NCI-H146 treated with DMSO at 0.1 percent for 48 hours (cell line): ENCODE results near the gene CD109.
A peak's percentile ranks its signal among the peaks of the same experiment; 100 is the strongest.
"Not testable (repeated sequence)": the region's sequence is repeated elsewhere in the genome, so short reads cannot be mapped to it uniquely, and the experiment has no call there.

Source experiments
- DNase-seq: peaks from one replicate; lab custom pipeline; 2025; ENCODE audit not compliant: unreplicated experiment; lab: John Stamatoyannopoulos, UW

Gene CD109

DNA sequence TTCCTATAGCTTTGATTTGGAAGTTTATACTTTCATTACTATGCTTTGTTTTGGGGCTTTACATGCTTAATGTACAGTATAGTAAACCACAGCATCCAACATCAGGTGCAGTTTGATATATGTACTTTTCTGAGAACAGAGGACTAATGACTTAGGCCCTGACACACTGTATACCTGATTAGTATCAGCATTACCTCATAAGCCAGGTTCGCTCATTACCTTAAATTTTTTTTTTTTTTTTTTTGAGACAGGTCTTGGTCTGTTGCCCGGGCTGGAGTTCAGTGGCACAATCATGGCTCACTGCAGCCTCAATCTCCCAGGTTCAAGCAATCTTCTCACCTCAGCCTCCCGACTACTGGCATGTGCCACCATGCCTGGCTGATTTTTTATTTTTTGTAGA is 28.4 kb downstream of the CD109 start:
- DNase-seq: no peak

DNA sequence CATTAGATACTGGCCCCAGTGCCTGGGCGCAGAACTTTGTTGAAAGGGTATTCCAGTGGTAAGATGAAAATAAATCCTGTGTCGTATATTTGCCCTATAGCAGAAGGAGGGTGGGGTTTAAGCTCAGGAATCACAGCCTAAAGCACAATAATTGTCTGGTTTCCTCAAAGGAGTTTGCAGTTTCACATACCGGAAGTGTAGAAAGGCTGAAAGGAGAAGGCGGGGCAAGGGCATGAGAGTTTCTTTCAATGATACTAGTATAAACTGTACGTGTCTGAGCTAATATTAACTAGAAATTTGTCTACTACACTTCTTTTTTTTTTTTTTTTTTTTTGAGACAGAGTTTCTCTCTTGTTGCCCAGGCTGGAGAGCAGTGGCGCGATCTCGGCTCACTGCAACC is 29.2 kb downstream of the CD109 start:
- DNase-seq: not testable (repeated sequence)

GRCh38 chr6:73727114-73727513 is 31.1 kb downstream of the CD109 start:
- no peak for DNase-seq

DNA sequence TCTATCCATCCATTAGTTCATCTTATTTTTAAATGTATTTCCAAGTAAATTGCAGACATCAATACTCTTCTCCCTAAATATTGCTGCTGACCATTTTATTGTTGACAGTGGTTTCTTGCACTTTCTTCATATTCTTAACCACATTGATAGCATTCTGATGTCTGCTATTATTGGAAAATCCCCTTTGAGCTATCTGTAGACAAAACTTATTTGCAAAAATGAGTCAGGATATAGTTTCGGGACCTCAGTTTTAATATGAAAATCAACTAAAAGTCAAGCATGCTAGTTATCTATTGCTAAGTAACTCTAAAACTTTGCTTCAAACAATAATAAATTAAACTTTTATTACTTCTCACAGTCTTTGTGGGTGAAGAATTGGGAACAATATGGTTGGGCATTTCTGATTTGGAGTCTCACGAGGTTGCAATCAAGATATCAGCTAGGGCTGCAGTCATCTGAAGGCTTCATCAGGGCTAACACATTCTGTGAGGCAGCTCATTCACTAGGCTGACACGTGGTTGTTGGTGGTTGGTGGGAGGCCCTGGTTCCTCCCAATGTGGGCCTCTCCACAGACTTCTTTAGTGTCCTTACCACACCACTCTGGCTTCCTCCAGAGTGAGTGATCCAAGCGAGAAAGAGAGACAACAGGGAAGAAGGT is 32.7 kb downstream of the CD109 start:
- no peak for DNase-seq

DNA sequence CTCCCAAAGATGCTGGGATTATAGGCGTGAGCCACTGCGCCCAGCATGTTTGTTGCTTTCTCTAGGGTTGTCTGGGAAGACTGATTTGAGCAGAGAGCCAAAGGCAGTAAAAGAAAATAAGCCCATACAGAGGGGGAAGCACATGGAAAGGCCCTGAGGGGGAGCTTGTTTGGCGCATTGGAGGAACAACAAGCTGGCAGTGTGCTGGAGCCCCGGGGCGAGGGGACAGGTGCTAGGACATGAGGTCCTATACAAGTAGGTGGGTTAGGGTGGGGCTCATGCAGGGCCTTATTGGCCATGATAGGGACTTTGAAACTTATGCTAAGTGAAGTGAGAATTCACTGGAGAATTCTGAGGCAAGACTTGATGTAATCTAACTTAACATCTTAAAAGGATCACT is 35.3 kb downstream of the CD109 start:
- no peak for DNase-seq

DNA sequence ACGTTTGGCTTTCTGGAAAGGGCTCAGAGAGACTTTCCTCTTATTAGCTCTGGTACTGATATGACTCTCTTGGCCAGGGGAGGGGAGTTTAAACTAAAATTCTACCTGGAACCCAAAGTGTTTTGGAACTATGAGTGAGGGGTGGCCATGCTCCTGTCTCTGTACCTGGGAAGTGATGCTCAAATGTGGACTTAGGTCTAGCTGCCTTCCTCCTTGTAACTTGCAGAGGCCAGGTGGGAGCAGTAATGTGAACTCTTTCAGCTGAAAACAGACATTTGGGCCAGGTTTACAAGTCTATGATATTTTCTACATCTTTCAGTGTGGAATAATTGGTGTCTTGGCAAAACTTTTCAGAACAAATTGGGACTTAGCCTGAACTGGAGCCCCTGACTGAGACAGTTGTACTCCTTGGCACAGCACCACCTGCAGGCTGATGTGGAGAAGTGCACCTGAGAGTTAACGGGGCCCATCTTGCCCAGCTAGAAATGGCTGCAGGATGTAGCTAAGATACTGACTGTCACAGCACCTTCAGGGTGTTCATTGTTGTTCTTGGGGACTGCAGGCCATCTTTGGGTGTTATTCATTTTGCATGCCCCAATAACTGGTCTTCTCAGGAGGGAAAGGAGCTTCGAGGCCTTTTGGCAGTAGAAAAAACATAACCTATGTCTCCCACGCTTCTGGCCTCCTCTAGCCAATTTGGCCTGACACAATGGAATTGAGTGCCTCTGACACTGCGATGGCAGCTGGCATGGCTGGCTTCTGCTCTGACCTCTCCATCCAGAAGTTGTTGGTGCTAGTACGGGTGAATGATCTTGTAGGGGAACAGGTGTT is 37.1 kb downstream of the CD109 start:
- peak; percentile 14 for DNase-seq

- DNase-seq: no peak
Observed at GRCh38 chr6:73733791-73734190, 37.8 kb downstream of the CD109 start.

- DNase-seq: no peak
Observed at GRCh38 chr6:73734832-73735453, 38.9 kb downstream of the CD109 start.

DNA sequence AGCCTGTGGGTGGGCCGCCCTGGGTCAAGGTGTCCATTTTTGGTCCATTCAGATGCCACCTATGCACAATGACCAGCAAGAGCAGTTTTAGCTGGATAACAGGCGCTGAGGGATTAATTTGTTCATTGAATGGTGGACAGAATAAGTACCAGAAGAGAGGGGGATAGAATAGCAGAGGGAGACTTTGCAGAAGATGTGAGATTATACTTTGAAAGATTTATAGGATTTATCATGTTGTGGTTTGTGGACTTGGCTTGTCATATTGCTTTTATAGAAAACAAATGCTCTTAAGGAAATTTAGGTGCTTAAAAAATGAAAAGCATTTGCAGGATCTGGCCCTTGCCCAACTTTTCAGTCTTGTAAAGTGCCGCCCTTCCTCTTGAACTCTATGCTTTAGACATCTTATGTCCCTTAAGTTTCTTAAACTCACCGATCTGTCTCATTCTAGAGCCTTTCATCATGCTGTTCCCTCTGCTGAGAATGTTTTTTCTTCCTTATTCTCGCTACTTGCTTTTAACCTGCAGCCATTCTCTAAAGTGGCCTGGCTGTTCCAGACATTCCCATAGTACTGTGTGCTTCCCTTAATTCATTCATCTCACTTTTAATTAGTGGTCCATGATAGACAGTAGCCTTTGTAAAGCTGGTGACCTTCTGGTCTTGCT is 42.5 kb downstream of the CD109 start:
- DNase-seq: no peak

DNA sequence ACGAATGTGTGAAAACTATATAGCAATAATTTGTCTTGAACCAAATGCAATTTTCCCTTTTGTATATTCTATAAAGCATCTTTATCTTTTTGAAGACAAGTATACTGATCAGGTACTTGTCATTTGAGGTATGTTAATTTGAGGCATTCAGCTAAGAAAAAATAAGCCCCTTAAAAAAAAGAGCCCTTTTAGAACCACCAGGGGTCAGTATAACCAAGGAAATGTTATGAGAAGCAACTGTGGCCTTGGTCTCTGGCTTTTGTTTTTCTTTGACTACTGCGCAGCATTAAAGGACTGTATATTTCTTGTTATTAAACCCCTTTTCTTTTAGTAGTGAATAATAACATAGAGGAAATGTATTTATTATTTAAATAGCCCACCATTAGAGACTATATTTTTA is 43.1 kb downstream of the CD109 start:
- peak; percentile 37 for DNase-seq

DNA sequence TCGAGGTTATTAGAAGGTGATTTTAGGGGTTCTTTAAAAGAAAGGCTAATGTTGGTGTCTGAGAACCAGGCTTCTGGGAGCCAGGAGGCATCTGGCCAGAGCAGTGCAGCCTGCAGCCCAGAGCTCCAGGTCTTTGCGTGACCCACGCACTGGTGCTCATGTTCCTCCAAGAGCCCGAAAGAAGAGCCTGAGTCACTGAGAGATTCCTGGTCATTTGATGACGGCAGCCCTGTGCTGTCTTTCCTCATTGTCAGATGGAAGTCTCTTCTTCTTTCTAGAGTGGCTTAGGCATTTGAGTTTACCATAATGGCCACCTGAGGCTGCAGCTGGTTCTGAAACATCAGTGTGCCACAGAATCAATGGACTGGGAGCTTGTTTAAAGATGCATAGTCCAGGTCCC is 46.4 kb downstream of the CD109 start:
- no peak for DNase-seq

GRCh38 chr6:73743081-73743480 is 47.1 kb downstream of the CD109 start:
- DNase-seq: no peak

DNA sequence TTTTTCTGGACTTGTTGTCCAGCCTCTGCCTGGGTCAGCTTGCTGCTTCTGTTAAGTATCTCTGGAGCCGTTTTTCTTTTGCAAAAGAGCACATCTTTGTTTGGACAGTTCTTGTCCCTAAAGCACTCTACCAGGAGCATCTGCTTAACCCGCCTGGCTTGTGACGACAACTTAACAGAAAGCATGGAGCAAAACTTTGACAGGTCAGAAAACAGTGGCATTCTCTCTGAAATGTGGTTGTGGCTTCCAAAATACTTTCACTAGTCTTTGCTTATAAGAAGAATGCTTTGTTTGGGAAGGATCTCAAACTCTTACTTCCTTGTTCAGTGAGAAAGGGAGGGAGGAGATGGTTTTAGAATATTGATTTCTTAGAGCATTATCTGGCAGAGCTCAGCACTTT is 47.6 kb downstream of the CD109 start:
- no peak for DNase-seq

GRCh38 chr6:73746787-73747186 is 50.8 kb downstream of the CD109 start:
- no peak for DNase-seq

- no peak for DNase-seq
Observed at GRCh38 chr6:73747289-73747688, 51.3 kb downstream of the CD109 start.

GRCh38 chr6:73752943-73753342 is 56.9 kb downstream of the CD109 start:
- DNase-seq: no peak

- DNase-seq: no peak
Observed at GRCh38 chr6:73766040-73766439, 70.0 kb downstream of the CD109 start.

GRCh38 chr6:73768558-73768957 is 72.6 kb downstream of the CD109 start:
- DNase-seq: no peak

GRCh38 chr6:73769976-73770375 is 74.0 kb downstream of the CD109 start:
- no peak for DNase-seq

GRCh38 chr6:73774311-73774774 is 78.3 kb downstream of the CD109 start:
- no peak for DNase-seq

DNA sequence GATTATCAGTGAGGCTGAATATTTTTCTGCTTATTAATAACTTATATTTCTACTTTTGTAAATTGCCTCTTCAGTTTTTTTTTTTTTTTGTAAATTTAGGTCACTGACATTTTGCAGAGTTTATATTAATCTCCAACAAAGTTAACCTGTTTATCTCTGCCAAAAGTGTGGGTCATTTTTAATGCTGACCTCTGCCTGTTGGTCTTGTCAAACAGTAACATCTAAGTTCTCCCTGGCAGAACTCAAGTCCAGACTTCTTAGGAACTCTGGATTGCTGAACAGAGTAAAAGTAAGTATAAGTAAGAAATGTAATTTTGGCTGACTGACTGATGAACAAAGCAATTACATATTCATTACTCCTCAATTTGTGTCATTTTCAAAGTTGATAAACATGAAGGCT is 83.9 kb downstream of the CD109 start:
- no peak for DNase-seq

- DNase-seq: no peak
Observed at GRCh38 chr6:73782911-73783310, 86.9 kb downstream of the CD109 start.
